Measurements from ENCODE around the gene NPLOC4. TPM values are rescaled to one million over a fixed set of nuclear protein-coding genes. Genes with fewer than 3 reads are reported as not detected.
"Not testable (repeated sequence)": the region's sequence is repeated elsewhere in the genome, so short reads cannot be mapped to it uniquely, and the experiment has no call there.

The NPLOC4 gene
- total and polyA plus RNA-seq, 9 of the 15 experiments (the other 6 are each of a cell fraction or from before 2014, with no cell fraction given): 1.5 to 116 (median 64.5) TPM

GRCh38 chr17:81675515-81676221, 38.8 kb upstream of the NPLOC4 start (continued):
- TF ChIP-seq REST (IDR thresholded peaks at IDR 0.05; ENCODE audit: borderline replicate concordance): peak; percentile 42; the same call in 1 of the 2 replicates
- not testable (repeated sequence) for TF ChIP-seq REST (CRISPR knock-in tag; IDR thresholded peaks at IDR 0.05; ENCODE audit: low read depth)
- TF ChIP-seq, protein P1, sequence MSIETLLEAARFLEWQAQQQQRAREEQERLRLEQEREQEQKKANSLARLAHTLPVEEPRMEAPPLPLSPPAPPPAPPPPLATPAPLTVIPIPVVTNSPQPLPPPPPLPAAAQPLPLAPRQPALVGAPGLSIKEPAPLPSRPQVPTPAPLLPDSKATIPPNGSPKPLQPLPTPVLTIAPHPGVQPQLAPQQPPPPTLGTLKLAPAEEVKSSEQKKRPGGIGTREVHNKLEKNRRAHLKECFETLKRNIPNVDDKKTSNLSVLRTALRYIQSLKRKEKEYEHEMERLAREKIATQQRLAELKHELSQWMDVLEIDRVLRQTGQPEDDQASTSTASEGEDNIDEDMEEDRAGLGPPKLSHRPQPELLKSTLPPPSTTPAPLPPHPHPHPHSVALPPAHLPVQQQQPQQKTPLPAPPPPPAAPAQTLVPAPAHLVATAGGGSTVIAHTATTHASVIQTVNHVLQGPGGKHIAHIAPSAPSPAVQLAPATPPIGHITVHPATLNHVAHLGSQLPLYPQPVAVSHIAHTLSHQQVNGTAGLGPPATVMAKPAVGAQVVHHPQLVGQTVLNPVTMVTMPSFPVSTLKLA (conservative IDR thresholded peaks at IDR 0.05): peak; percentile 18 to 43; a peak in 1 of 4 replicates
- TF ChIP-seq, protein P2, sequence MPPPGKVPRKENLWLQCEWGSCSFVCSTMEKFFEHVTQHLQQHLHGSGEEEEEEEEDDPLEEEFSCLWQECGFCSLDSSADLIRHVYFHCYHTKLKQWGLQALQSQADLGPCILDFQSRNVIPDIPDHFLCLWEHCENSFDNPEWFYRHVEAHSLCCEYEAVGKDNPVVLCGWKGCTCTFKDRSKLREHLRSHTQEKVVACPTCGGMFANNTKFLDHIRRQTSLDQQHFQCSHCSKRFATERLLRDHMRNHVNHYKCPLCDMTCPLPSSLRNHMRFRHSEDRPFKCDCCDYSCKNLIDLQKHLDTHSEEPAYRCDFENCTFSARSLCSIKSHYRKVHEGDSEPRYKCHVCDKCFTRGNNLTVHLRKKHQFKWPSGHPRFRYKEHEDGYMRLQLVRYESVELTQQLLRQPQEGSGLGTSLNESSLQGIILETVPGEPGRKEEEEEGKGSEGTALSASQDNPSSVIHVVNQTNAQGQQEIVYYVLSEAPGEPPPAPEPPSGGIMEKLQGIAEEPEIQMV (tag; conservative IDR thresholded peaks at IDR 0.05; ENCODE audit: low read depth): peak; percentile 79

Measured in K562 (cell line).